ENCODE results near the gene DAB2. TPM values are rescaled to one million over a fixed set of nuclear protein-coding genes. Genes with fewer than 3 reads are reported as not detected.

DAB2 gene
- total RNA-seq, 1 experiment from 2014 or later = 14.1 TPM

DNA sequence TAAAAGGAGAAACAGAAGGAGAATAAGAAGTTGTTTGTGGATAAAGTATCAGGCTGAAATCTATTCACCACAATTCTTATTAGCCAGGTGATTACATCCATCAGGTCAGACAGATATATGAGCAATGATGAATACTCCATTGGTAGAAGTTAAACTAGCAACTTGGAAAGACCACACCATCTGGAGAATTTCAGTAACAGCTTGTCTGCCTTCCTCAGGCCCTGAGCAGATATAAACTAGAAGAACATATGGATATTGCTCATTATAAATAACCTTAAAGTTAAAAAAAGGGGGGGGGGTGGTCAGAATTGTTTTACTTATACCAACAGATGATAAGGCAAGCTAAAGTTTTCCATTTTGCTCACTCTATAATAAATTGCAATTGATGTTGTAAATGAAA is 10.4 kb downstream of the DAB2 start:
- no peaks in the 10 kb centered on the region for H3K9me3 ChIP-seq (ENCODE audit: low read length)
- H3K79me2 ChIP-seq (ENCODE audit: low read length) = peaks cover 63% of the 10 kb centered on the region
- H2AFZ ChIP-seq (ENCODE audit: low read length) = no peak overlapping the region
- no peaks in the 10 kb centered on the region for H3F3A ChIP-seq (ENCODE audit: low read length, unreplicated experiment)
- H3K9me2 ChIP-seq (replicated peaks; ENCODE audit: low read length) = no peaks in the 10 kb centered on the region
- H3K4me3 ChIP-seq (ENCODE audit: low read length) = no peak overlapping the region
- H3K4me1 ChIP-seq (ENCODE audit: insufficient read depth, low read length) = peaks cover 28% of the 10 kb centered on the region
- H3K27ac ChIP-seq (ENCODE audit: low read length) = no peak overlapping the region
- TF ChIP-seq EZH2 (IDR thresholded peaks at IDR 0.05; ENCODE audit: low read length, unreplicated experiment) (no peak), EZH2phosphoT487 (IDR thresholded peaks at IDR 0.05; ENCODE audit: borderline replicate concordance, low read length) (no peak)
- TF ChIP-seq, protein P1, sequence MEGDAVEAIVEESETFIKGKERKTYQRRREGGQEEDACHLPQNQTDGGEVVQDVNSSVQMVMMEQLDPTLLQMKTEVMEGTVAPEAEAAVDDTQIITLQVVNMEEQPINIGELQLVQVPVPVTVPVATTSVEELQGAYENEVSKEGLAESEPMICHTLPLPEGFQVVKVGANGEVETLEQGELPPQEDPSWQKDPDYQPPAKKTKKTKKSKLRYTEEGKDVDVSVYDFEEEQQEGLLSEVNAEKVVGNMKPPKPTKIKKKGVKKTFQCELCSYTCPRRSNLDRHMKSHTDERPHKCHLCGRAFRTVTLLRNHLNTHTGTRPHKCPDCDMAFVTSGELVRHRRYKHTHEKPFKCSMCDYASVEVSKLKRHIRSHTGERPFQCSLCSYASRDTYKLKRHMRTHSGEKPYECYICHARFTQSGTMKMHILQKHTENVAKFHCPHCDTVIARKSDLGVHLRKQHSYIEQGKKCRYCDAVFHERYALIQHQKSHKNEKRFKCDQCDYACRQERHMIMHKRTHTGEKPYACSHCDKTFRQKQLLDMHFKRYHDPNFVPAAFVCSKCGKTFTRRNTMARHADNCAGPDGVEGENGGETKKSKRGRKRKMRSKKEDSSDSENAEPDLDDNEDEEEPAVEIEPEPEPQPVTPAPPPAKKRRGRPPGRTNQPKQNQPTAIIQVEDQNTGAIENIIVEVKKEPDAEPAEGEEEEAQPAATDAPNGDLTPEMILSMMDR (conservative IDR thresholded peaks at IDR 0.05; ENCODE audit: low read depth, low read length) = no peak
- H4K20me1 ChIP-seq (ENCODE audit: low read length) = peaks cover 8% of the 10 kb centered on the region; the same call in 1 of the 2 replicates
- ChIA-PET POLR2A (ENCODE audit: unreplicated experiment) (no interaction called here), CTCF (no interaction called here)
- H3K36me3 ChIP-seq (ENCODE audit: low read depth, low read length) = no peaks in the 10 kb centered on the region
- DNase-seq (no peak), ATAC-seq (no peak)
- no peaks in the 10 kb centered on the region for H3K27me3 ChIP-seq (ENCODE audit: low read length)
- H3K4me2 ChIP-seq (ENCODE audit: low read length) = no peak overlapping the region
- intact Hi-C loops (cut with micrococcal nuclease) = no loop called here
- H3K9ac ChIP-seq (ENCODE audit: low read length) = no peak overlapping the region
- no TSS peak for BruUV-seq (replicated peaks)

DNA sequence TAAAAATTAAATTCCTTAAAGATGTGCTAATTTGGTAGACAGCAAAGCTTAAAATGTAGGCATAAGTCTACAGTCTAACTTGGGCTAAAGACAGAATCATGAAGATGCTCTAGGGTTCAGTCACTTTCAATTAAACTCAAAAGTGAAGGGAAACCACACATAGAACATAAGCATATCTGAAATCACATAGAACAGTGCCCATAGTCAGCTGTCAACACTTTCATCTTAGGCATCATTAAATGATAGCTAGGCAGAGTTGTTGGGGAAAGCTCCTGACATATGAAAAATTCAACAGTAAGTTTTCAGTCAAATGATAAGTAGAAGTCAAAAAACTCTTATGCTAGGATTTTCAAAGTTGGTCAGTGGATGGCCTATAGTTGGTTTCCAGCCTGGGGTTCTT is 11.0 kb downstream of the DAB2 start:
- H4K20me1 ChIP-seq (ENCODE audit: low read length) = peaks cover 8% of the 10 kb centered on the region; the same call in 1 of the 2 replicates
- H3K27ac ChIP-seq (ENCODE audit: low read length) = no peak overlapping the region
- no peak overlapping the region for H2AFZ ChIP-seq (ENCODE audit: low read length)
- no peaks in the 10 kb centered on the region for H3K36me3 ChIP-seq (ENCODE audit: low read depth, low read length)
- no peak for ATAC-seq
- peaks cover 28% of the 10 kb centered on the region for H3K4me1 ChIP-seq (ENCODE audit: insufficient read depth, low read length)
- BruUV-seq (replicated peaks) = no TSS peak
- no peak for DNase-seq
- H3K4me3 ChIP-seq (ENCODE audit: low read length) = no peak overlapping the region
- no peaks in the 10 kb centered on the region for H3K9me2 ChIP-seq (replicated peaks; ENCODE audit: low read length)
- no peak overlapping the region for H3K4me2 ChIP-seq (ENCODE audit: low read length)
- ChIA-PET CTCF (no interaction called here), POLR2A (ENCODE audit: unreplicated experiment) (no interaction called here)
- intact Hi-C loops (cut with micrococcal nuclease) = no loop called here
- peaks cover 59% of the 10 kb centered on the region for H3K79me2 ChIP-seq (ENCODE audit: low read length)
- H3K9ac ChIP-seq (ENCODE audit: low read length) = no peak overlapping the region
- H3K9me3 ChIP-seq (ENCODE audit: low read length) = no peaks in the 10 kb centered on the region
- TF ChIP-seq EZH2phosphoT487 (IDR thresholded peaks at IDR 0.05; ENCODE audit: borderline replicate concordance, low read length) (no peak), EZH2 (IDR thresholded peaks at IDR 0.05; ENCODE audit: low read length, unreplicated experiment) (no peak)
- TF ChIP-seq, protein P1 (conservative IDR thresholded peaks at IDR 0.05; ENCODE audit: low read depth, low read length) = no peak
- no peaks in the 10 kb centered on the region for H3K27me3 ChIP-seq (ENCODE audit: low read length)
- no peaks in the 10 kb centered on the region for H3F3A ChIP-seq (ENCODE audit: low read length, unreplicated experiment)

DNA sequence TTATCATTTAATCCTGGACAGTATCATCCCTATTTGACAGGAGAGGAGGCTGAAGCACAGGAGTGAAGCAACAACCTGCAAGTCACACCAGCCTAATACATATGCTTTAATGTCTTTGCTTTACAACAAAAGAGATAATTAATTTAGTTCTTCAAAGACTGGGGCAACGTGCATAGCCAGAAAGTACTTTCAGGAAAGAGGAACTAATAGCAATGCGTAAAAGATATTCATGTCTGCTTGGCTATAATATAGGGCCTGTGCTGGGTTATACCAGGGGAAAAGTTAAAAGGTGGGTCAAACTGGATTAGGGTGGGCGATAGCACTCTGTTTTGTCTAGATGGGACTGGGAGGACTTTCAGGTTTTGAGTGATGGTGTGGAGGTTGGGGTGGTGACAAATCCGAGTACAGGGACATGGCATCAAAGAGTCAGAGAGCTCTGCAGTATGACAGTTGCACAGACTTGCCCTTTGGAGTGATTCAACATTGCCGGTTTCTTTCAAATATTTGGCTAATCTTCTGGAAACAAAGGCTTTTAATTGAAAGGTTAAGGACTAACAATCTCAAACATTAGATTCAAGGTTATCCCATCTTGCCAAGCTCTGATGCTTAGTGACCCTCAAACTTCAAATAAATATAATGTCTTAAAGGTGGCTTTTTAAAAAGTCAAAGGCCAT is 11.9 kb downstream of the DAB2 start:
- peaks cover 28% of the 10 kb centered on the region for H3K4me1 ChIP-seq (ENCODE audit: insufficient read depth, low read length)
- H3K9ac ChIP-seq (ENCODE audit: low read length) = no peak overlapping the region
- no peaks in the 10 kb centered on the region for H3F3A ChIP-seq (ENCODE audit: low read length, unreplicated experiment)
- ChIA-PET POLR2A (ENCODE audit: unreplicated experiment) (no interaction called here), CTCF (no interaction called here)
- no peak overlapping the region for H3K4me2 ChIP-seq (ENCODE audit: low read length)
- intact Hi-C loops (cut with micrococcal nuclease) = no loop called here
- no peaks in the 10 kb centered on the region for H3K27me3 ChIP-seq (ENCODE audit: low read length)
- no TSS peak for BruUV-seq (replicated peaks)
- H3K79me2 ChIP-seq (ENCODE audit: low read length) = peaks cover 56% of the 10 kb centered on the region
- H2AFZ ChIP-seq (ENCODE audit: low read length) = no peak overlapping the region
- no peak overlapping the region for H3K4me3 ChIP-seq (ENCODE audit: low read length)
- H3K27ac ChIP-seq (ENCODE audit: low read length) = no peak overlapping the region
- no peaks in the 10 kb centered on the region for H3K9me3 ChIP-seq (ENCODE audit: low read length)
- H4K20me1 ChIP-seq (ENCODE audit: low read length) = peaks cover 8% of the 10 kb centered on the region; the same call in 1 of the 2 replicates
- no peak for ATAC-seq
- H3K9me2 ChIP-seq (replicated peaks; ENCODE audit: low read length) = no peaks in the 10 kb centered on the region
- H3K36me3 ChIP-seq (ENCODE audit: low read depth, low read length) = no peaks in the 10 kb centered on the region
- no peak for DNase-seq
- no peak for TF ChIP-seq EZH2phosphoT487 (IDR thresholded peaks at IDR 0.05; ENCODE audit: borderline replicate concordance, low read length)
- TF ChIP-seq, protein P1 (conservative IDR thresholded peaks at IDR 0.05; ENCODE audit: low read depth, low read length) = no peak
- TF ChIP-seq EZH2 (IDR thresholded peaks at IDR 0.05; ENCODE audit: low read length, unreplicated experiment) = no peak
